ENCODE results near the gene GRK1.

- TF ChIP-seq CTCF (IDR thresholded peaks at IDR 0.05; ENCODE audit: low read depth, low read length) (no peak), POLR2A (IDR thresholded peaks at IDR 0.05; ENCODE audit: extremely low read depth, insufficient read length) (no peak)
These were observed 102.9 kb downstream of the GRK1 start for GRCh38 chr13:113769881-113770280.

Data from NB4 (cell line).